ENCODE data around the gene PTGR3. TPM values are rescaled to one million over a fixed set of nuclear protein-coding genes. Genes with fewer than 3 reads are reported as not detected.

Gene PTGR3
- total RNA-seq, 1 experiment from 2014 or later, result 1.6 TPM

DNA sequence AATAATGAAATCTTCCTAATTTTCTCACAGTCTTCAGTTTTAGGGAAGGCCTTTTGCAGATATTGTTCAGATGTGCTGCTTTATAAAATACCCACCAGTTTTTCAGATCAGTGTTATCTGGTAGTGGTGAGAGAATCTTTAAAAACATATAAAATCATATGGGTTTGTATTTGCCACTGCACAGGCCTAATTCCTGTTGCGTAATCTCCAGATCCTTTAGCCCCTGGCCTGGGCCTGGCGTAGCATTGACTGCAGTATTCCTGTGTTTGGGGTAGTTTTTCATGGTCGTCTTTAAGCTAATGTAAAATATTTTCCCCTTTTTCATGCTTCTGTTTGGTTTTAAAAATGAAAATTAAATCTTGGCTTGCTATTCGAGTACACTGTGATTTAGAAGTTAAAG is 44.8 kb upstream of the PTGR3 start:
- Histone ChIP-seq H4K5ac (ENCODE audit: insufficient read length, low read depth, low read length) (no peak overlapping the region), H2BK20ac (ENCODE audit: low read depth, low read length, poor library complexity, severe bottlenecking) (no peak overlapping the region), H3K23me2 (ENCODE audit: insufficient read length, low read depth, low read length, poor library complexity, severe bottlenecking) (no peaks in the 10 kb centered on the region), H4K91ac (ENCODE audit: insufficient read length, low read depth, low read length) (no peak overlapping the region), H2AK5ac (ENCODE audit: insufficient read length, low read length) (no peak overlapping the region), H2BK5ac (ENCODE audit: insufficient read length, low read length) (no peak overlapping the region), H3K79me1 (ENCODE audit: insufficient read depth, low read depth, low read length, poor library complexity, severe bottlenecking) (no peaks in the 10 kb centered on the region), H3K23ac (ENCODE audit: insufficient read length, low read depth, low read length) (no peak overlapping the region), H3K27me3 (ENCODE audit: insufficient read depth, low read length) (no peaks in the 10 kb centered on the region), H3T11ph (ENCODE audit: low read length) (no peak overlapping the region), H3K4ac (ENCODE audit: low read depth, low read length) (no peak overlapping the region), H3K9ac (ENCODE audit: extremely low read depth, insufficient read length, low read length) (no peak overlapping the region), H3K18ac (ENCODE audit: insufficient read length, low read depth, low read length) (no peak overlapping the region), H2AFZ (ENCODE audit: low read length) (no peak overlapping the region), H3K56ac (ENCODE audit: insufficient read length, low read depth, low read length) (no peak overlapping the region), H2BK15ac (ENCODE audit: low read depth, low read length) (no peak overlapping the region), H2BK12ac (ENCODE audit: insufficient read length, low read depth, low read length) (no peak overlapping the region), H3K14ac (ENCODE audit: insufficient read depth, low read length) (no peak overlapping the region), H4K20me1 (ENCODE audit: control insufficient read depth, insufficient read depth, insufficient read length) (no peaks in the 10 kb centered on the region), H3K27ac (ENCODE audit: insufficient read length, low read depth, low read length) (no peak overlapping the region), H4K8ac (replicated peaks; ENCODE audit: insufficient read length, low read depth, low read length) (no peak overlapping the region), H2BK120ac (ENCODE audit: low read depth, low read length, poor library complexity, severe bottlenecking) (no peak overlapping the region), H3K9me3 (ENCODE audit: control insufficient read depth, low read depth, low read length) (no peaks in the 10 kb centered on the region), H3K79me2 (ENCODE audit: insufficient read depth, low read length) (no peaks in the 10 kb centered on the region), H3K4me2 (ENCODE audit: insufficient read depth, insufficient read length, low read length) (no peak overlapping the region), H3K4me1 (ENCODE audit: insufficient read depth, low read length) (no peaks in the 10 kb centered on the region)
- Mint-ChIP-seq H3K4me3 (no peak overlapping the region), H3K4me1 (no peaks in the 10 kb centered on the region), H3K27ac (no peak overlapping the region), H3K36me3 (ENCODE audit: insufficient read depth in 1 of 3, low read depth in 3 of 3) (no peaks in the 10 kb centered on the region), H3K9me3 (no peaks in the 10 kb centered on the region; a peak in 1 of 5 replicates), H3K27me3 (ENCODE audit: low read depth) (no peaks in the 10 kb centered on the region)
- TF ChIP-seq, protein P1, sequence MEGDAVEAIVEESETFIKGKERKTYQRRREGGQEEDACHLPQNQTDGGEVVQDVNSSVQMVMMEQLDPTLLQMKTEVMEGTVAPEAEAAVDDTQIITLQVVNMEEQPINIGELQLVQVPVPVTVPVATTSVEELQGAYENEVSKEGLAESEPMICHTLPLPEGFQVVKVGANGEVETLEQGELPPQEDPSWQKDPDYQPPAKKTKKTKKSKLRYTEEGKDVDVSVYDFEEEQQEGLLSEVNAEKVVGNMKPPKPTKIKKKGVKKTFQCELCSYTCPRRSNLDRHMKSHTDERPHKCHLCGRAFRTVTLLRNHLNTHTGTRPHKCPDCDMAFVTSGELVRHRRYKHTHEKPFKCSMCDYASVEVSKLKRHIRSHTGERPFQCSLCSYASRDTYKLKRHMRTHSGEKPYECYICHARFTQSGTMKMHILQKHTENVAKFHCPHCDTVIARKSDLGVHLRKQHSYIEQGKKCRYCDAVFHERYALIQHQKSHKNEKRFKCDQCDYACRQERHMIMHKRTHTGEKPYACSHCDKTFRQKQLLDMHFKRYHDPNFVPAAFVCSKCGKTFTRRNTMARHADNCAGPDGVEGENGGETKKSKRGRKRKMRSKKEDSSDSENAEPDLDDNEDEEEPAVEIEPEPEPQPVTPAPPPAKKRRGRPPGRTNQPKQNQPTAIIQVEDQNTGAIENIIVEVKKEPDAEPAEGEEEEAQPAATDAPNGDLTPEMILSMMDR (conservative IDR thresholded peaks at IDR 0.05), result no peak
- DNase-seq, result no peak
- no CpG with 5 or more reads among the region's 4 CpGs for WGBS (ENCODE audit: extremely low coverage, insufficient read length, low lambda C conversion rate)
